Breast epithelium (tissue), 3 donors: ENCODE results near the gene BST1.

Source experiments
- CTCF ChIP-seq, 3 donors: fragments of 450-650 bp; IDR thresholded peaks; one replicate each; pipeline ENCODE4 v1.5.1; 2016 to 2017; ENCODE audit warnings: antibody characterized with exemption in 3 of 3, mild to moderate bottlenecking in 3 of 3, moderate library complexity in 3 of 3
- POLR2A ChIP-seq: fragments of 450-650 bp; IDR thresholded peaks from one replicate; pipeline ENCODE4 v1.6.1; 2016; ENCODE audit warnings: antibody characterized with exemption, mild to moderate bottlenecking, moderate library complexity
- POLR2AphosphoS5 ChIP-seq, 3 donors: sonication (generic); formaldehyde crosslinking; IDR thresholded peaks; one replicate each; pipeline ENCODE4 v1.6.1; 2017; ENCODE audit warnings: antibody characterized with exemption in 3 of 3

- TF ChIP-seq CTCF (IDR thresholded peaks at IDR 0.05) (no peak), POLR2AphosphoS5 (IDR thresholded peaks at IDR 0.05) (no peak), POLR2A (no peak)
Measured at GRCh38 chr4:15689540-15689939, 13.3 kb upstream of the BST1 start.
